HCEC 1CT (cell line): ENCODE data around the gene ELL3.
"Not testable (repeated sequence)": the region's sequence is repeated elsewhere in the genome, so short reads cannot be mapped to it uniquely, and the experiment has no call there.

ENCODE experiments used
- DNase-seq: peaks from one replicate; pipeline ENCODE4 v3.0.0-alpha.2; 2017

ELL3 gene

DNA sequence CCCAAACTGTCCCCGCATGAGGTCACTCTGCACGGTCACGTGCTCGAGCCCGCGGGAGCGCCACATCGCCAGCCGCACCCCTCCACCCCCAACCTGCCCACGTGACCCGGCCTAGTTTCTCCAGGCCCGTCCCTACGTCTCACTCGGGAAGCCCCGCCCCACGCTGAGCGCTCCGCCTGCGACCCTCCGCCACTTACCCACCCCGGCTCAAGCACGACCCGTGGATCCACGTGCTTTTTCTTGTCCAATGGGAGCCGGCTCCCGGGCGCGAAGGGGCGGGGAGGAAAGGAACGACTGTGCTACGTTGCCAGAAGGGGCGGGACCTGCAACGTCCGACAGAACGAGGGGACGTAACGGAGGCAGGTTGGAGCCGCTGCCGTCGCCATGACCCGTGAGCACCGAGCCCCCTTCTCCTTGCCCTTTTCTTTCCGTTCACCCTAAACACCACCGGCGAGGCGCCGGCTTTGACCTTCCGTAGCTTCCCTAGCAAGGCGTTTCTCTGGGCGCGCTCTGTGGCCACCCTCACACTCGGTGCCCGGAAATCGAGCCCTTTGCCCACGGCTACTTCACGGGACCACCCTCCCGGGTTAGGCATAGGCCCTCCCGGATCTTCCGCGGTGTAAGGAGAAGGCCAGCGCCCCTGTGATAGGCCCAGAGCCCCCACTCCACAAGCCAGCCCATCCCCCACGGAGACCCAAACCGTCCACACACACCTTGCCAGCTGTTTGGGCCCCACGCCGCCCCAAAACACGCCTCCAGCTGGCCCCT lies 15.4 kb upstream of the ELL3 start, which contains the start of gene SERF2:
TSS of gene SERF2 (plus strand) at position 328 of the 768 bp plus-strand sequence. CDS start at position 385, 57 bp downstream.
- DNase-seq = peak; percentile 99

DNA sequence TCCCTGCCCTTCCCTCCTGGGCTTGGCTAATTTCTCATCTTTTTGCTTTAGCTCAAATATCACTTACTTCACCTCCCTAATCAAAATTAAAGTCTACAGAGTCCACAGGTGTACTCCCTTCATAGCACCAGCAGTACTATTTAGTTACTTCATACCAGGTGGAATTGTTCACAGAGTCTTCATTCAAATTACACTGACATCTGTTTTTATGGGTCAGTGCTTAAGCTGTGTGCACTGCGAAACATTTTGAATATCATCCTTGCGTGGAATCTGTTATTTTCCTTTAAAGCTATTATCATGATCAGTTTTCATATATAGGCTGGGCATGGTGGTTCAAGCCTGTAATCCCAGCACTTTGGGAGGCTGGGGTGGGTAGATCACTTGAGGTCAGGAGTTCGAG lies 12.6 kb upstream of the ELL3 start:
- DNase-seq = no peak

DNA sequence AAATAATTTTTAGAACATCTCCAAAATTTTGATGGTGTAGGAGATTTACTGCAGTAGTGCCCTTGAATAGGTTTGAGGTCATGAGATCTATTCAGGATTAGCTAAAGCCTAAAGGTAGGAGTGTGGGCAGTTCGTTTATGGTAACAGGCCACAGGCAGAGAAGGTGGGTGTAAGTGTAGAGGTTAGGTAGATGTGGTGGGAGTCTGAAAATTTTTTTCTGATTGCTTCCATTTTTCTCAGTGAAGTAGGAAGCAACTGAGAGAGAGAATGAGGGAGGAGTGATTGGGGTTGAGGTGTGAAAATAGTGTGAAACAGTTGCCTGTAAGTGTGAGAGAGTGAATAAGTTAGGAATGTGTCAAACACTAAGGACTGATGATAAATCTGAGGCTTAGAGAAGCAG lies 2.2 kb upstream of the ELL3 start:
- DNase-seq = no peak

DNA sequence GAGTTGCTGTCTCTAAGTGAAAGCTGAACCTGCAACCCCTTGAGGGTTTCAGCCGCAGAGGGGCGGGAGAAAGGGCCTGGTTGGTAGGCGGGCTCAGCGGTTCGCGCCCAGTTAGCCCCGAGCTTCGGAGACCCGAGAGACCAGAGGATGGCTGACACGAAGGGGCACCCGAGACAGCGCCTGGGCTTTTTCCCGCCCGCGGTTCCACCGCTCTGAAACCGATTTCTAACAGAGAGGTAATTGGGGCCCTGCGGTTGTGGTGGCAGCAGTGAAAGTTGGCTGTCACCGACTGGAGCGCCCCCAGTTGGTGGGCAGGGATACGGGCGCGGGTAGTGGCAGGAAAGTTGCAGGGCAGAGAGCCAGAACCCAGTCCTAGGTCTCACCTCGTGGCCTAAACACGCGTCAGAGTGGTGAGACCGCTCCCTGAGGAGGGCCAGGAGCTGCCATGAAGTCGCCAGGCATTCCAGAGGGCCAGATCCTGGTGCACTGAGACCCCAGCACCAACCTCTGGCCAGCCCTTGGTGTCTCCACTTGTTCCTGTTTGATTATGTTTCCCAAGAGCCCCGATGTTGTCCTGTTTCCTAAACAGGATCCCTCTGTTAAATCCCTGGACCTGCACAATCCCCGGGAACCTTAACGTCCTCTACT lies 625 bp upstream of the ELL3 start:
- DNase-seq = peak; percentile 74

DNA sequence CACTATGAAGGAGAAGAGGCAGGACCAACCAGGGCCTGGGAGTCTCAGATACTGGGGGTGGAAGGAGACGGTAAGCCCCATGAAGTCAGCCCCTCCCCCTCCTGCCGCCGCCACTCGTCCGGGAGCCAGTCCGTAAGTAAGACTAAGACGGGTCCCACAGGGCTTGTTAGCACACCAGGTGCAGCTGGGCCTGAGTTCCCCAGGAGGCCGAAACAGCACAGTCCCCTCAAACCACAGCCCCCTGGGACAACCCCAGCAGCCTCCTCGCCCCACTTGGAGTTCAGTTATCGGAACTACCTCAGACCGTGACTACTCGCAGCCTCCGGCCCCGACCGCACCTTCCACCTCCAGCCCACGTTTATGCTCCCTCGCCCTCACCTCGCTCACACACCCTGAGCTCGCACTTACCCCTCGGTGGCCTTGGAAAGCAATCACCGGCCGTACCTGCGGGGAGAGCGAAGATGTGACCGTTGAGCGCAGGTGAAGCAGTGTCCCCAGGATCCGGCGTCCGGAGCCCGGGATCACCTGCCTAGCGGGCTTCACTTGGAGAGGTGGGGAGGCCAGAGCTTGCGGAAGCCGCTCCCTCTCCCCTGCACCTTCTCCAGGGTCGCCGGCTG lies 557 bp downstream of the ELL3 start:
- no peak for DNase-seq

DNA sequence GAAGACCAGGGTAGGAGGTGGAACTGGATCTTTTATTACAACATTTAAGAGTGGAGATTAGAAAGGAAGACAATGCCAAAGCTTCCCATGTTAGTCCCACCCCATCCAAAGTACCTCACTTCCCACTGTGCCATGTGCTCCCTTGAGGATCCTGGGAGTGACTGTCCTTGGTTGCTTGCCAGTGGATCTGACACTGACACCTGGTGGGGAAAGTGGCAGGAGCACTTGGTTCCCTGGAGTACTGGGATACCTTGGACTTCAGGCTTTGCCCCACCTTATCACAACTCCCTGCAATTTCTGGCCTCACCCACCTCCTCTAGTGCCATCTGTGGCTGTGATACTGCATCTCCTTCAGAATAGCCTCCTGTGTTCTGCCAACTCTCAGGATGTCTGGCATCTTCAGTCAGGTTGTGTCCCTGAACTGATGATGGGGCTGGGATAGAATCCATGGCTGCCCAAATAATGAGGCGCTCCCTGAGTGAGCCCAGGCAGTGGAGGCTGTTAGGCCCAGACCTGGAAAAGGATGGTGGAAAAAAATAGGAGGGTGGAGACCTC lies 1.3 kb downstream of the ELL3 start:
- peak; percentile 48 for DNase-seq

DNA sequence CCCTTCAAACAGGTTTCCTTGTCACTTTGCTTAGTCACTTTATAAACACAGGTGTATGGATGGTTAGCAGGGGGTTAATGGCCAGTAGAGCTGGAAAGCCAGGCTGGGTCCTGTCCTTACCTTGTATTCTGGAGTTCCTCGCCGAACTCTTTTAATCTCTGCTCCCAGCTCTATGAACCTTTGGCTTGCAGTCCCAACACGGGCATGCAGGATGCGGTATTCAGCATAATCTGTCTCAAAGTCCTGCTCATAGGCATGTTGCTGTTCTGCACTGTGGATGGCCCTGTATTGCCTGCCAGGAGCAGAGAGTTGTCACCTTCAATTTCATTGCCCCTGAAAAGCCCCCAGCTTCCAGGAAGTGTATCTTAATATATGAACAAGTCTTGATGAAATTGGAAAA lies 2.7 kb downstream of the ELL3 start:
- DNase-seq = no peak

DNA sequence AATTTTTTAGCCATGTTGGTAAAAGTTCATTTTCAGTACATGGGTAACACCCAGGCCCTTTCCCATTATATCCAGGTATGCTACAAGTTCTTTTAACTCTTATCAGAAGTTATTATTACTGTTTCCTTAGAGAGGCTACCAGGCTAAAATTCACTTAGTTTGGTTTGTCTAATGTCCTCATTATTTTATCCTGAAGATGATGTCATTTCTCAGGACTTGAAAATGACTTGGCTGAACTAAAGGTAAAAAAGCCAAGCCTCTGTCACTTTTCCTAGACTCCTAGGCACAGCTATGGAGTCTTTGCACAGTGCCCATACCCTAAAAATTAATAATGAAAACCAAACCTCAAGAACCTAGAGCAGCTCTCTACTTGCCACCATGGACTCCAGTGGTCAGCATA lies 4.1 kb downstream of the ELL3 start:
- no peak for DNase-seq

DNA sequence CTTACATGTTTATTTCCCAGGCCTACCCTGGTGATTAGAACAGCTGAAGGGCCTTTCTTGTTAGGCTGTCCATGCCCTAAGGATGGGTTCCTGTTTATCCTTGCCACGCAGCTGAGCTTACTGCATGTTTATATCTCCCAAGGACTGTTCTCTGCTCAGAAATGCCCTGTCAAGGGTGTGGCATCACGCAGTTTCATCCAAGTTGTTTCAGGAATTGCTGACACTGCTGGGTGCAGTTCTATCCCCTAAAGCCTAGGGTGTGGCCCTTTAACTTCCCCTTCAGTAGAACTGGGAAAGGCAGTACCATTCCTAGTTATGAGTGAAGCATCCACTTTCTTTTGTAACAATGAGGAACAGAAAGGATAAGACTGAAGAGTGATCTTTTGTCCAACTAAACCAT lies 5.0 kb downstream of the ELL3 start:
- DNase-seq = no peak

DNA sequence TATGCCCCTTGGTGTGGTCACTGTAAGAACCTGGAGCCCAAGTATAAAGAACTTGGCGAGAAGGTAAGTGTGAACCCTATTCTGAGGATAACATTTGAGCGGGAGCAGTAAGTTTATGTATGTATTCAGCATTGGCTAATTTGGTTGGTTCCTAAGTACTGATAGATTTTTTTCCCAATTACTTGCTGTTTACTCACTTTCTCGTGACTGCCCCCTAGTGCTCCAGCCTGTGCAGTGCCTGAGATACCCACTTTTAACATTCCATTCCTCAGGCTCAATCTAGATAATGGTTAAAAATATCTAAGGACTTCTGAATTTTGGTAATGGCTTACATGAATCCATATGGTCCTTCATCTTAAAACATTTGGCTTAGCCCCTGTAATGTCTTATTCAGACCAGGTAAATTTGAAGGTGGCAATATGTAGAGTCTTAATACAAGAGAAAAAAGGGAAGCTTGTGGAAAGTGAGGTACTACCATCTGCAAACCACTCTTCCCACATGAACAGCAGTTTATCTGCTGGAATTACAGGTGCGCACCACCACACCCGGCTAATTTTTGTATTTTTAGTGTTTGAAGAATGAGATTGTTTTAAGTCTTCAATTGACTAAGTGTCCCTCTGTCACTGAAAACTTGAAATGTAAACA lies 7.1 kb downstream of the ELL3 start:
- DNase-seq = peak; percentile 65

DNA sequence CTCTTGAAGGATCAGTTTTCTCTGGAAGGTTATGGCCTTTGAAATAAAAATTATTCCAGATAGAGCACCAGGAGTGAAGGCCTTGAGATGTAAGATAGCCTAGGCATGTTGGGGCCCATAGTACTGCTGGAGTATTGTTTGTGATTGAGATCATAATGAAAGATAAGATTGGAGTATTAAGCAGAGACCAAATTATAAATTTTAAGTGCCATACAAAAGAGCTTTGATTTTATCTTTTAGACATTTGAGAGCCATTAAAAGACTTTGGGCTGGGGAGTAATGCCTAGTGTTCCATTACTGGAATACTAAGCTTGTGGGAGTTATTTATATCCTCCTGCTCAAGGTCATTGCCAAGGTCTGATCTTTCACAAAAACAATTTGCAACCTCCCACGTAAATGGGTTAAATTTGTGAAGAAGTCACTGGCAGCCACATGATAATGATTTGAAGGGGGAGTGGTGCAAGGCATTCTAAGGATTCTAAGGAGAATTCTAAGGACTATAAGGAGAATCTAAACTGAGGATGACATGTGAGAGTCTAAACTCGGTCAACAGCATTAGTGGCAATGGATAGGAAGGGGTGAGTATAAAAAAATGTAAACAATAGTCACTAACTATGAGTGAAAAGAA lies 12.8 kb downstream of the ELL3 start:
- no peak for DNase-seq

DNA sequence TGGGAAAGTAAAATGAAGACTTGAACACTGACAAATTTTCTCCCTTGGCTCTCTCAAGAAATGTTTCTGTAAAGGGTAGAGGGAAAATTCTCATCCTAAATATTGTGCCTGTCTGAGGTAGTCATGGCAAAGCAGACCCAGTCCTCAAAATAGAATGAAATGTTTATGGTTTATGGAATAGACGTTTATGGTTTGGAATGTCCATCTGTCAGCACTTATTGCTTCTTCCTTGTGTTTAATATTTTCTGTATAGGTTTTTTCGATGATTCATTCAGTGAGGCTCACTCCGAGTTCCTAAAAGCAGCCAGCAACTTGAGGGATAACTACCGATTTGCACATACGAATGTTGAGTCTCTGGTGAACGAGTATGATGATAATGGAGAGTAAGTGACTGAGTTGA lies 13.9 kb downstream of the ELL3 start:
- DNase-seq = peak; percentile 65

DNA sequence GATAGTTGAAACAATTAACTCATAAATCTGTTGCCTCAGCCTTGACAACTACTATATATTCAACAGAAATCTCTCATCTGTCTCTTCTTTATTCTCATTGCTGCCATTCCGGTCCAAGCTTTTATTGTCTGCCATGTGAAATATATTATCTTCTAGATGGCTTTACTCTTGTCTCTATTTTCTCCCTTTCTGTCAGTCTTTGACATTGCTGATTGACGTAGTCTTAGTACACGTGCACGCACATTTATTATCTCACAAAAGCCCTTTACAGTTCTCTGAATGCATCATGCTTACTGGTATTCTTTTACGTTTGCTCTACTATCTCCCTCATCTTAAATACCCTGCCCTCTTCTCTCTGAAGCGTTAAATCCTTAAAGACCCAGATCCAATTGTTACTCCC lies 24.9 kb downstream of the ELL3 start:
- no peak for DNase-seq

DNA sequence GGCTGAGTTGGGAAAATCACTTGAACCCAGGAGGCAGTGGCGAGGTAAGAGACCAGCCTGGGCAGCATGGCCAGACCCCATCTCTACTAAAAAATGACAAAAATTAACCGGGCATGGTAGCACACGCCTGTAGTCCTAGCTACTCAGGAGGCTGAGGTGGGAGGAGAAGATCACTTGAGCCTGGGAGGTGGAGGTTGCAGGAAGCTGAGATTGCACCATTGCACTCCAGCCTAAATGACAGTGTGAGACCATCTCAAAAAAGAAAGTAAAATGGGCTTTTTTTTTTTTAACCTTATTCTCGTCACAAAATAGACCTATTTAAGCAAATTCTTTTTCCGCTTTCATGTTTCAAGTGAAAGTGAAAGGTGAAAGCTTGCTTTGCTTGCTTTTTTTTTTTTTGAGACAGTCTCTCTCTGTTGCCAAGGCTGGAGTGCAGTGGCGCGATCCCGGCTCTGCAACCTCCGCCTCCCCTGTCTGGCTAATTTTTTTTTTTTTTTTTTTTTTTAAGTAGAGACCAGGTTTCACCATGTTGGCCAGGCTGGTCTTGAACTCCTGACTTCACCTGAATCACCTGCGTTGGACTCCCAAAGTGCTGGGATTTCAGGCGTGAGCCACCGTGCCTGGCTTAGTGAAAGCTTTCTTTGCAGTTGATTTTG lies 26.9 kb downstream of the ELL3 start:
- DNase-seq = no peak

DNA sequence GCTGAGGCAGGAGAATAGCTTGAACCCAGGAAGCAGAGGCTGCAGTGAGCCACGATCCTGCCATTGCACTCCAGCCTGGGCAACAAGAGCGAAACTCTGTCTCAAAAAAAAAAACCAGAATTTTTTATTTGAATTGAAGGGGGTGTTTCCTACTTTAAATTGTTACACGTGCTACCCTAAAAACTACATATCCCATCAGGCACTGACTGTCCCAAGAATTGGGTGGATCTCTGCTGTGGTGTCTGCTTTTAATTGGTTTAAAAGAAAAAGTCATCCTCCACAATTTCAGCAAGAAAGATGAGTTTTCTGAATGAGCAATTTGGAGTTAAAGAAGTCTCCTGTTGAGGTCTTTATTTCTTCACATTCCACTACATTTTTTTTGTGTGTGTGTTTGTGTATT lies 28.4 kb downstream of the ELL3 start:
- DNase-seq = peak; percentile 26

DNA sequence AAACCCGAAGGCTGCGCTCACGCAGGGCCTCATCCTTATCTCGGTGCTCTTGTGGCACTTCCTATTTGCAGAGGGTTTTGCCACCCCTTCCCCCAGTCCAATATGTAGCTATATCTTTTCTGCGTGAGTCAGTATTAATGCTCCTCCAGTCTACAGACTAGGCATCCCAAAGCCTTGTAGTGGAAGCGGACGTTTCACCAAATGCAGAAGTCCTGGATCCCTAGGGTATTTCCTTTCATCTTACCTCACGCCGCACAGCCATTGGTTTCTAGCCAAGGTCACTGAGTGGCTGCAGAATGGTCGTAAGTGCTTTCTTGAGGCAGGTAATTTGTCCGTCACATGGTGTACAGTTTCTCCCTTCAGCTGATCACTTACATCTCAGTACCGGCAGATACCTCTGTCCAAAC lies 29.9 kb downstream of the ELL3 start:
- peak; percentile 27 for DNase-seq

DNA sequence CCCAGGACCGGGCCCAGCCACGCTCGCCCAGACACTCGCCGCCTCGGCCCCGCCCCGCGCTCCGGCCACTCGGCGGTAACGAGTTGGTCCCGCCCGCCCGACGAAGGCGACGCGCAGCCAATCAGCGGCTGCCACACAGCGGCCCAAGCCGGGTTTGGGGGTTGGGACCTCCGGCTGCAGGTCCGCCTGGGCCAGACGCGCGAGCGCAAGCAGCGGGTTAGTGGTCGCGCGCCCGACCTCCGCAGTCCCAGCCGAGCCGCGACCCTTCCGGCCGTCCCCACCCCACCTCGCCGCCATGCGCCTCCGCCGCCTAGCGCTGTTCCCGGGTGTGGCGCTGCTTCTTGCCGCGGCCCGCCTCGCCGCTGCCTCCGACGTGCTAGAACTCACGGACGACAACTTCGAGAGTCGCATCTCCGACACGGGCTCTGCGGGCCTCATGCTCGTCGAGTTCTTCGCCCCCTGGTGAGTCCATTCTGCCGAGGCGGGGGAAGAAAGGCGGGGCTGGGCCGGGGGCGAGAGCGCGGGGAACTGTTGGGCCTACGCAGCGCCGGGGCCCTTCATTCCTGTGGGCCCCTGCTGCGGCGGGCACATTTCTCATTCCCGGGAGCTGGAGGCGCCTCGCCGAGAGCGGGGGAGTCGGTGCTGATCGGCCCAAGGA lies 30.4 kb downstream of the ELL3 start, which contains the start of gene PDIA3:
TSS of gene PDIA3 (plus strand) at position 194 of the 658 bp plus-strand sequence. CDS start at position 296, 102 bp downstream.
- peak; percentile 84 for DNase-seq

DNA sequence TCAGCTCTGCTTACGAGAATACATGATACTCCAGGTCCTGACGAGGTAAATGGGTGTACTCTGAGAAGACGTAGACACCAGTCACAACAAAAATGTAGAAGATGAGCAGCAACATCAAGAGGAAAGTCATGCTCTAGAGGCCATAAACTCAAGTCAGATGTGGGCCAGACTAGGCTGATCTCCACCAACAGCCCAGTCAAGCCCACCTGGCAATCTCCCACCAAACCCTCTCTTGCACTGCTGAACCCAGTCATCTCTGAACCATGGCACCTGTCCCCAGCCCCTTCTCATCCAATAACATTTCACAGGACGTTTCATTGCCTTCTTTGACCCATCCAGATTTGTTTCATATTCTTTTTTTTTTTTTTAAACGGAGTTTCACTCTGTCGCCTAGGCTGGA lies 41.4 kb downstream of the ELL3 start:
- DNase-seq = no peak

DNA sequence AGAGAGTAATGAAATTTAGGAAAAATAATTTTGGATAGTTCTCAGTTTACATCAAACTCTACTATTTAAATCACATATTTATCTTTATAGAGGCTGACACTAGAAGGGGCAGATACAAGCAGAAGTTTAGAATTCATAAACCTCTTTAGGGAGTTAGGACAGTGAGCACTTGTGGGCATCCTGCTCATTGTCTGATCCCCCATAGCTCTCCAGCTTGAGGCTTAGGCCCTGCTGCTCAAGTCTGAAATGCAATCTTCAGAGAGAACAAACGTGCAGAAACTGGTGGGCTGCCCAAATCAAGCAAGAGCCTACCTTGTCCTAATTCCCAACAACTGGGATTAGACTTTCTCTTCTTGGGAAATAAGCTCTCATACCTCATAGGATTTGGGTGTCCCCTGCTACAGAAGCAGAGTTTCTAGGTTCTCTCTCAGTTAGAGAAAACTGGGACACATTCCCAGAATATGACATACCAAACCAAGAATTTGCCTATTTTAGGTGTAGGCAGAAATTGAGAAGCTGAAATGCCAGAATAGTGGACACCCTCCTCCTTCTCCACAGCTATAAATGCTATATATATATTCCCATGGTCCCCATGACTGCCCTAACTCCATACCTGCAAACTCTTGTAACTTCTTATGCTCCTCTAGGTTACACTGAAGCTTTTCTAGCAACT lies 48.6 kb downstream of the ELL3 start:
- peak; percentile 17 for DNase-seq

DNA sequence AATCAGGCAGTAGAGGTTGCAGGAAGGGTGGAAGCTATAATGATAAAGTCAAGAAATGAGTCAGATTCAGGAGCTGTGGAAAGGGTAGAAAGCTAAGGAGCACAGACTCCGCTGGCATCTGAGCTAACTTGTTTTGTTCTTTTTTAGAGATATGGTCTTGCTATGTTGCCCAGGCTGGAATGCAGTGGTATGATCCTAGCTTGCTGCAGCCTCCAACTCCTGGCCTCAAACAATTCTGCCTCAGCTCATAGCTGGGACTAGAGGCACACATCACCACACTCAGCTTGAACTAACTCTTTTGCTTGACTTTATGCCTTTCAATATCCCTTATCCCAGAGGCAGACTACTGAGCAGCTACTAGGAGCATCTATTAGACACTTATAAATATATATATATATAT lies 50.5 kb downstream of the ELL3 start:
- DNase-seq = not testable (repeated sequence)

DNA sequence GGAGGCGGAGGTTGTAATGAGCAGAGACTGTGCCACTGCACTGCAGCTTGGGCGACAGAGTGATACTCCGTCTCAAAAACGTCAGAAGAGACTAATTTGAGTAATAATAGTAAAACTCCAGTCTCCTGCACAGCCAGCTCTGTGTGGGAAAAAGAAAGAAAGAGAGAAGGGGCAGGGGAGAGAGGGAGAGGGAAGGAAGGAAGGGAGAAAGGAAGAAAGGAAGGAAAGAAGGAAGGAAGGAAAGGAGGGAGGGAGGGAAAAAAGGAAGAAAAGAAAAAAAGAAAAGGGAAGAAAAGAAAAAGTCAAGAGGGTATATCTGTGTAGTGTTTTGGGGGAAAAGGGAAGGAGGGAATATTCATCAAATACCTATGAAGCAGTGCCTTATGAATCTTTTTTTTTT lies 53.6 kb downstream of the ELL3 start:
- DNase-seq = no peak
